Astrocyte (in vitro differentiated cells and primary cell): ENCODE data around the gene TRIM67. TPM values are rescaled to one million over a fixed set of nuclear protein-coding genes. Genes with fewer than 3 reads are reported as not detected.
"Not testable (repeated sequence)": the region's sequence is repeated elsewhere in the genome, so short reads cannot be mapped to it uniquely, and the experiment has no call there.

Experiments used
- DNase-seq: peaks from one replicate; pipeline ENCODE4 v3.0.0-alpha.2; 2010; ENCODE audit warnings: low read depth
- FAIRE-seq: peaks from 2 replicates; lab custom pipeline; 2011; peaks lifted over from hg19 to GRCh38; lab: Jason Lieb, UNC
- H2AFZ ChIP-seq: 2 replicates; pipeline ENCODE4 v1.6.0; 2012; ENCODE audit warnings: low read depth, low read length, inconsistent platforms
- H3K27ac ChIP-seq: 2 replicates; pipeline ENCODE4 v1.5.1; 2011; ENCODE audit warnings: low read depth, low read length, inconsistent platforms
- H3K27me3 ChIP-seq: 2 replicates; pipeline ENCODE4 v1.6.0; 2011; ENCODE audit warnings: low read length, inconsistent platforms; ENCODE audit not compliant: insufficient read depth
- H3K36me3 ChIP-seq: 2 replicates; pipeline ENCODE4 v1.5.1; 2011; ENCODE audit warnings: low read length, inconsistent platforms; ENCODE audit not compliant: insufficient read depth
- H3K4me1 ChIP-seq: 2 replicates; pipeline ENCODE4 v1.5.1; 2011; ENCODE audit warnings: low read length, inconsistent platforms; ENCODE audit not compliant: insufficient read depth
- H3K4me2 ChIP-seq: 2 replicates; pipeline ENCODE4 v1.6.0; 2012; ENCODE audit warnings: low read length, inconsistent platforms
- H3K4me3 ChIP-seq: 2 replicates; pipeline ENCODE4 v1.5.1; 2011; ENCODE audit warnings: low read depth, mild to moderate bottlenecking, low read length, inconsistent platforms; ENCODE audit not compliant: insufficient read depth
- H3K79me2 ChIP-seq: 2 replicates; pipeline ENCODE4 v1.6.0; 2012; ENCODE audit warnings: mild to moderate bottlenecking, low read length, inconsistent platforms; ENCODE audit not compliant: insufficient read depth
- H3K9ac ChIP-seq: 2 replicates; pipeline ENCODE4 v1.6.0; 2012; ENCODE audit warnings: mild to moderate bottlenecking, low read length, inconsistent platforms
- H3K9me3 ChIP-seq: 2 replicates; pipeline ENCODE4 v1.5.1; 2012; ENCODE audit warnings: low read depth, mild to moderate bottlenecking, low read length, inconsistent platforms; ENCODE audit not compliant: insufficient read depth
- H4K20me1 ChIP-seq: 2 replicates; pipeline ENCODE4 v1.6.0; 2012; ENCODE audit warnings: low read length, inconsistent platforms; ENCODE audit not compliant: insufficient read depth
- H3K27ac Mint-ChIP-seq: one replicate; pipeline ENCODE4 v1.8.0; 2021; ENCODE audit warnings: mild to moderate bottlenecking, mixed read lengths; ENCODE audit not compliant: unreplicated experiment
- H3K27me3 Mint-ChIP-seq: one replicate; pipeline ENCODE4 v1.8.0; 2021; ENCODE audit warnings: low read depth, mixed read lengths; ENCODE audit not compliant: unreplicated experiment
- H3K36me3 Mint-ChIP-seq: one replicate; pipeline ENCODE4 v1.8.0; 2021; ENCODE audit warnings: low read depth, mixed read lengths; ENCODE audit not compliant: unreplicated experiment
- H3K4me1 Mint-ChIP-seq: one replicate; pipeline ENCODE4 v1.8.0; 2021; ENCODE audit warnings: low read depth, mixed read lengths; ENCODE audit not compliant: unreplicated experiment
- H3K4me3 Mint-ChIP-seq: one replicate; pipeline ENCODE4 v1.8.0; 2021; ENCODE audit warnings: mild to moderate bottlenecking, moderate library complexity, mixed read lengths; ENCODE audit not compliant: unreplicated experiment
- H3K9me3 Mint-ChIP-seq: one replicate; pipeline ENCODE4 v1.8.0; 2021; ENCODE audit warnings: mild to moderate bottlenecking, mixed read lengths; ENCODE audit not compliant: unreplicated experiment
- CTCF ChIP-seq: IDR thresholded peaks from 2 replicates; pipeline ENCODE4 v1.5.1; 2011; ENCODE audit warnings: low read depth, mild to moderate bottlenecking, inconsistent platforms, low read length, moderate library complexity; ENCODE audit not compliant: insufficient read depth
- EZH2 ChIP-seq: IDR thresholded peaks from 2 replicates; pipeline ENCODE4 v1.6.1; 2012; ENCODE audit warnings: mild to moderate bottlenecking, low read length, inconsistent platforms; ENCODE audit not compliant: insufficient read depth
- total RNA-seq: library from RNA; stranded (reverse); gene quantifications from 2 replicates; pipeline ENCODE4 v1.2.1, GENCODE V29; 2021

The TRIM67 gene
- total RNA-seq, 1 donor from 2014 or later = 0.89 TPM

GRCh38 chr1:231210126-231210525 lies 48.3 kb downstream of the TRIM67 start:
- no peaks in the 10 kb centered on the region for H3K36me3 ChIP-seq
- FAIRE-seq = no peak
- no peaks in the 10 kb centered on the region for H3K9me3 ChIP-seq
- H3K4me1 ChIP-seq = no peaks in the 10 kb centered on the region
- no peaks in the 10 kb centered on the region for H4K20me1 ChIP-seq
- H3K36me3 Mint-ChIP-seq = peaks cover 3% of the 10 kb centered on the region
- no peaks in the 10 kb centered on the region for H3K79me2 ChIP-seq
- no peak overlapping the region for H3K9ac ChIP-seq
- no peak overlapping the region for H3K4me3 Mint-ChIP-seq
- no peak overlapping the region for H3K4me2 ChIP-seq
- H2AFZ ChIP-seq = no peak overlapping the region
- H3K4me1 Mint-ChIP-seq = no peaks in the 10 kb centered on the region
- no peak overlapping the region for H3K27ac ChIP-seq
- no peak overlapping the region for H3K27ac Mint-ChIP-seq
- TF ChIP-seq CTCF = no peak
- no peak for TF ChIP-seq EZH2
- H3K4me3 ChIP-seq = no peak overlapping the region
- H3K9me3 Mint-ChIP-seq = no peaks in the 10 kb centered on the region
- H3K27me3 ChIP-seq = peaks cover 7% of the 10 kb centered on the region
- no peak for DNase-seq
- peaks cover 44% of the 10 kb centered on the region for H3K27me3 Mint-ChIP-seq

- Histone ChIP-seq H3K9ac (no peak overlapping the region), H3K4me2 (peak overlapping the region; percentile 94), H4K20me1 (no peaks in the 10 kb centered on the region), H2AFZ (peak overlapping the region; percentile 67), H3K27ac (no peak overlapping the region), H3K79me2 (no peaks in the 10 kb centered on the region), H3K27me3 (peaks cover 16% of the 10 kb centered on the region), H3K36me3 (no peaks in the 10 kb centered on the region), H3K4me3 (peak overlapping the region; percentile 51), H3K4me1 (no peaks in the 10 kb centered on the region), H3K9me3 (no peaks in the 10 kb centered on the region)
- no peak overlapping the region for H3K27ac Mint-ChIP-seq
- no peak for DNase-seq
- no peaks in the 10 kb centered on the region for H3K4me1 Mint-ChIP-seq
- H3K9me3 Mint-ChIP-seq = no peaks in the 10 kb centered on the region
- peak; percentile 89 for TF ChIP-seq CTCF
- TF ChIP-seq EZH2 = no peak
- peaks cover 50% of the 10 kb centered on the region for H3K27me3 Mint-ChIP-seq
- peak overlapping the region; percentile 86 for H3K4me3 Mint-ChIP-seq
- peaks cover 3% of the 10 kb centered on the region for H3K36me3 Mint-ChIP-seq
- no peak for FAIRE-seq
Observed at GRCh38 chr1:231211005-231211857, 49.4 kb downstream of the TRIM67 start.

GRCh38 chr1:231212301-231212700 lies 50.4 kb downstream of the TRIM67 start:
- not testable (repeated sequence) for H3K4me3 Mint-ChIP-seq, H3K27ac ChIP-seq, H3K9ac ChIP-seq, H3K27ac Mint-ChIP-seq, H3K4me1 Mint-ChIP-seq, H3K4me2 ChIP-seq, H2AFZ ChIP-seq, H3K79me2 ChIP-seq, H3K36me3 Mint-ChIP-seq, H3K9me3 Mint-ChIP-seq, DNase-seq, H3K36me3 ChIP-seq, H4K20me1 ChIP-seq, FAIRE-seq, H3K9me3 ChIP-seq, H3K4me1 ChIP-seq, H3K4me3 ChIP-seq
- peaks cover 21% of the 10 kb centered on the region for H3K27me3 ChIP-seq
- H3K27me3 Mint-ChIP-seq = peaks cover 52% of the 10 kb centered on the region
